Measurements from ENCODE around the gene BPIFB4.
"Not testable (repeated sequence)": the region's sequence is repeated elsewhere in the genome, so short reads cannot be mapped to it uniquely, and the experiment has no call there.

Gene BPIFB4

GRCh38 chr20:33079259-33079658 lies at the start of gene BPIFB4:
BPIFB4 (plus strand) TSS chr20:33079643; CDS start chr20:33081527, 1,884 bp downstream.
- DNase-seq = no peak

DNA sequence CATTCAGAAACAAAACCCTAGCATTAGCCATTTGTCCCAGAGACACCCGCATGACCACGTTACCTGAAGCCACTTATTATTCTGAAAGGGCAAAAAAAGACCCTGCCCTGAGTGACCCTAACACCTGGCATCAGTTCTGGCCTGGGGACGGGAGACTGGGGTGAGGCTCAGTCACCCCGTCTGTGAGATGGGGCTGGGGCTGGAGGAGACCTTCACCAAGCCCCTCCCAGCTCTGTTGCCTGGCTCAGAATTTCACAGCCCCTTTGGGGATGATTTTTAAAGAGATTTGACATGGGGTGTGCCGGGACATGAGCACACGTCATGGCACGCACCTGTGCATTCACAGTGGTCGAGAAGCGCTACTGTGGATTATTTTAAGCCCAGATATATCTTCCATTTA lies 49.4 kb upstream of the BPIFB4 start:
- no peak for DNase-seq

DNA sequence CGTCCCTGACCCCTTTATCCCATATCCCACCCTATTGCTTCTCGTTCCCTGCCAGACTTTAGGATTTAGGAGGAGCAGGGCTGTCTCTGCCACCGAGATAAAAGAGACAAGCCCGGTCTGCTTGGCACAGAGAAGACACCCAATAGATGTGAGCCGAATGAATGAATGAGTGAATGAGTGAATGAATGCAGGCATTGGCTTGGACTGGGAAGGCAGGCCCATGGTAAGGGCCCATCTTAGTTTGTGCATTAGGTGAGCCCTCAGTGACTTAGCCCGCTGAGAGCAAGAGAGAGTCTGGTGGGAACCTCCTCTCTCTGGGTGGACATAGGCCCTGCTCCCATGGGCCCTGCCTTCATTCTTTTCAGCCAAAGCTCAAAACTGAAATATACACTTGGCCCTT lies 48.9 kb upstream of the BPIFB4 start:
- no peak for DNase-seq

- no peak for DNase-seq
These were observed 47.9 kb upstream of the BPIFB4 start, which contains the start of gene BPIFB6 for GRCh38 chr20:33031531-33031930. BPIFB6 (plus strand) TSS chr20:33031648; CDS start chr20:33031648, 0 bp downstream.

DNA sequence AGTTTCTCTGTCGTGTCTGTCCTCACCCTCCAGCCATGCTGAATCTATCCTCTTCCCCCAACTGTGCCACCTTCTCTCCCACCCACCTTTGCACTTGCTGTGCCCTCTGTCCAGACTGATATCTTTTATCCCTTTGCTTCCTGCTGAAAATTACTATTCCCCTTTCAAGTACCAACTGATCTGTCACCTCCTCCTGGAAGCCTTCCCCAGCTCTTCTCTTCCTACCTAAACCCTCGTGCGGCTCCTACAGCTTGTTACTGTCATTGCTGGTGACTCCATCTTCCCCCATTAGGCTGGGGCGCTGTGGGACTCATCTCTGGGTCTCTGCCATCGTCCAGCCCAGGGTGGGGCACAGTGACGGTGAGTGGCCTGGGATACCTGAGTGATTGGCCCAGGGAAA lies 46.9 kb upstream of the BPIFB4 start:
- DNase-seq = no peak

DNA sequence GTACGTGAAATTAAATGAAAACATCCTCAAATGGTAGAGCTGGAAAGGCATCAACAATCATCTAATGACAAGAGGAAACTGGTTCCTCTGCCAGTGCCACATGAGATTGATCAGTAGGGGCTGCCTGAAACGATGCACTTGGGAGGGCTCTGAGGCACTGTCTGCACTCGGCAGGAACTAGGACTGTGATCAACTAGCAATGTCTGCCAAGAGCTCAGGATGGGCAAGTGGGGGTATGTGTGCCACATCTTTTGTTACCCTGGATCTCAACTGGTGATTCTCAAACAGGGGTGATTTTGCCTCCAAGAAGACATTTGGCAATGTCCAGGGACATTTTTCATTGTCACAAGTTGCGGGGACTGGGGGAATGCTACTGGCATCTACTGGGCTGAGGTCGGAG lies 46.1 kb upstream of the BPIFB4 start:
- DNase-seq = no peak

GRCh38 chr20:33034115-33034514 lies 45.3 kb upstream of the BPIFB4 start:
- DNase-seq = no peak

DNA sequence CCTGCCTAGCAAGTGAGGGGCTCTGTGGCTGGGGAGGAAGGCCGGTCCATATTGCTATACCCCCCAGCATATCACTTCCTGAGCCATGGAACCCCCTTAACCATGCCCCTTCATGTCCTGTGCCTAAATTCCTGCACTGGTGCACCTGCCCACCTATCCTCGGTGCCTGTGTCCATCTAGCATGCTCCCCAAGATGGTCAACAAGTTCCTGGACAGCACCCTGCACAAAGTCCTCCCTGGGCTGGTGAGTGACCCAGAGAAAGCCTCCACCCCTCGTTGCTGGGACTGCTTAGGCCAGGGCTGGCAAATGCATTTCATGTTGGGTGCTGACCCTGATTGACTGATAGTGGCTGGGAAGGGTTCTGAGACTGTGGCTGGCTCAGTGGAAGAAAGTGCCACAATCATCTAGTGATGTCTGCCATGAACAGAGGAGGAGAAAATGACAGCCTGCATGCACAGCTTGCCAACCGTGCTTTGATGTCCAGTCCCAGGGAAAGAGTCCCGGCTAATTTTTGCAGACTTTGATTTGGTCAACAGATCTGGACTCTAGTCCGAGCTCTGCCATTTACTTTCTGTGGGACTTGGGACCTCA lies 44.4 kb upstream of the BPIFB4 start:
- no peak for DNase-seq

- DNase-seq = no peak
These were observed 42.0 kb upstream of the BPIFB4 start for GRCh38 chr20:33037456-33037855.

DNA sequence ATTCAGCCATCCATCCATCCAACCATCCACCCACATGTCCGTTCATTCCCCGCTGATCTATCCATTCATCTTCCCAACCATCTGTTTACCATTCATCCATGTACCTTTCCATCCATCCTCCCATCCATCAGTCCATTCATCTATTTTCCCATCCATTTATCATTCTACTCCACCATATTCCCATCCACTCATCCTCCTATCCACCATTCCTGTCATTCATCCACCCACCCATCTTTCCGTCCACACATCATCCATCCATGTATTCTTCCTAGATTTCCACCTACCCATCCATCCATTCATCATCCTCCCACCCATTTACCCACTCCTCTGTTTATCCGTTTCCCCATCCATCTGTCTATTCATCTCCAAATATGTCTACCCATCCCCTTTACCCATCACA lies 41.2 kb upstream of the BPIFB4 start:
- DNase-seq = no peak

GRCh38 chr20:33042430-33042829 lies 37.0 kb upstream of the BPIFB4 start:
- DNase-seq = no peak

- DNase-seq = no peak
These were observed 36.3 kb upstream of the BPIFB4 start for GRCh38 chr20:33042983-33043730.

GRCh38 chr20:33043731-33044181 lies 35.7 kb upstream of the BPIFB4 start:
- no peak for DNase-seq

DNA sequence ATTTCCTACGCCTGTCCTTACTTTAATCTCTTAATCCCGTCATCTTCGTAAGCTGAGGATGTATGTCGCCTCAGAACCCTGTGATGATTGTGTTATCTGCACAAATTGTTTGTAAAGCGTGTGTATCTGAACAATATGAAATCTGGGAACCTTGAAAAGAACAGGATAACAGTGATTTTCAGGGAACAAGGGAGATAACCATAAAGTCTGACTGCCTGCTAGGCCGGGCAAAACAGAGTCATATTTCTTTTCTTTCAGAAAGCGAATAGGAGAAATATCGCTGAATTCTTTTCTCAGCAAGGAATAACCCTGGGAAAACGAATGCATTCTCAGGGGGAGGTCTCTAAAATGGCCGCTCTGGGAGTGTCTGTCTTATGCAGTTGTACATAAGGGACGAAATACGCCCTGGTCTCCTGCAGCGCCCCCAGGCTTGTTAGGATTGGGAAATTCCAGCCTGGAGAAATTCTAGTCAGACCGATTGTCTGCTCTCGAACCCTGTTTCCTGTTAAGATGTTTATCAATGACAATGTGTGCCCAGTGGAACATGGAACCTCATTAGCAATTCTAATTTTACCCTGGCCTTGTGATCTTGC lies 34.2 kb upstream of the BPIFB4 start:
- DNase-seq = not testable (repeated sequence)

DNA sequence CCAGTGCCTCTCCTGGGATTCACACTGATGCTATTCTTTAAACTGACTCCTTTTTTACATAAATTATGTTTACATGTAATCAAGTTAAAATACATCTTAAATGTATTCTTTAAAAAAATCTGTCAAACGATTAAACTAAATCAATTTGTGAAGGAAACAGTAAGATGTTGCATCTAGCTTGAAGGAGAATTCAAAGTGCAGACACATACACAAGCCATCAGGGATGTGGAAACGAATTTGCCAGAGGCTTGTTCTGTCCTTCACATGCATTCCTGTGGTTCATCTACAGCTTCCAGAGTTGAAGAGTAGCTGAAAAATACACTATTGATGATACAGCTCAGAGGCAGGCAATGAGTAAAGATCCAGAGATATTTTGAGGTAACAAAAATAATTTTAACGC lies 33.0 kb upstream of the BPIFB4 start:
- DNase-seq = no peak

GRCh38 chr20:33051333-33051732 lies 28.1 kb upstream of the BPIFB4 start:
- DNase-seq = no peak

GRCh38 chr20:33053291-33054106 lies 25.9 kb upstream of the BPIFB4 start, which contains the start of gene BPIFB3:
BPIFB3 (plus strand) TSS chr20:33053903; CDS start chr20:33055436, 1,533 bp downstream.
- DNase-seq = no peak

DNA sequence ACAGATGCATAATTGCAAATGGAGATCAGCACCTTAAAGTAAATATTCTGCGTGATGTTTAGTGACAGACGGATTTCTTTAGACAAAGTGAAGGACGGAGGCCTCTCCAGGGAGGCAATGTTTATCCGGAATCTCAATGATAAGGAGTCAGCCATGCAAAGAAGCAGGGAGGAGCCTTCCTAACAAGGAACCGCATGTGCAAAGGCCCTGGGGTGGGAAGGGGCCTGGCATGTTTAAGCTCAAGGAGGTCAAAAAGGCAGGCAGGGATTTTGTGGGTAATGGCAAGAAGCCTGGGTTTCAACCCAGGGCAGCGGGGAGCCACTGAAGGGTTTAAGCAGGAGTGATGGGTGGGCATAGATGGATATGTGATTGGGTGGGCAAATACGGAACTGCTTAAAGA lies 25.1 kb upstream of the BPIFB4 start:
- no peak for DNase-seq

GRCh38 chr20:33054791-33055190 lies 24.7 kb upstream of the BPIFB4 start:
- DNase-seq = no peak

DNA sequence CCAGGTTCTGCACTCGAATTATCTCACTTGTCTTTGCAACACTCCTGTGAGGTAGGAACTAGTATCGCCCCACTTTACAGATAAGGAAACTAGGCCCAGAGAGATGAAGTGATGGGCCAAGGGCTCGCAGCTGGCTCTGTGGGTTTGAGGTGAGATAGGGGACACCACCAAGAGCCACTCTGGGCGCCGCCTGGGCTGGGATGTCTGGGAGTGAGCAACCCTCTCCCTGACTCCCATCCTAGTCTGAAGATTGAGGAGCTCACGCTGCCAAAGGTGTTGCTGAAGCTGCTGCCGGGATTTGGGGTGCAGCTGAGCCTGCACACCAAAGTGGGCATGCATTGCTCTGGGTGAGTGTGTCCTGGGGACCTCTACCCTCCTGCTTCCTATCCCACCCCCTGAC lies 20.3 kb upstream of the BPIFB4 start:
- DNase-seq = no peak

GRCh38 chr20:33059741-33060390 lies 19.6 kb upstream of the BPIFB4 start:
- DNase-seq = no peak

DNA sequence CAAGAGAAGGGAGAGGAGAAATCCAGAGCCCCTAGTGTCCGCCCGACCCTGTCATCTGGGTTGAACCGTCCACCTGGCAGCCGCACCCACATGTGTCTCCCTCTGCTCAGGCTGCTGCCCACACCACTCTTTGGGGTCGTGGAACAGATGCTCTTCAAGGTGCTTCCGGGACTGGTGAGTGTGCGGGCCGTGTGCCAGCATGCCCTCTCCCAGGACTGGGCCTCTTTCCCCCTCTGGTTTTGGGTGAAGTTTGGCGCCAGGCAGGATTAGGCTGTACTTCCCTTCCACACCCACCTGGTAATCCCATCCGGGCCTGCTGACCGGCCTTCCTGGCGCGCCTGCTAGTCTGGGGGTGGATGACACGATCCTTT lies 17.8 kb upstream of the BPIFB4 start:
- DNase-seq = no peak

Measured in NCI-H446 treated with DMSO at 0.1 percent for 48 hours (cell line).